ENCODE data around the gene IL17RB. TPM values are rescaled to one million over a fixed set of nuclear protein-coding genes. Genes with fewer than 3 reads are reported as not detected.

IL17RB gene
- total and polyA plus RNA-seq, 2 of the 8 experiments (the other 6 are each of a cell fraction or from before 2014, with no cell fraction given) = 7.0 to 24.6 TPM

- DNase-seq (ENCODE audit: low read depth in 1 of 2, low spot score in 2 of 2) (no peak), FAIRE-seq (no peak)
- no peaks in the 10 kb centered on the region for H3K9me3 ChIP-seq (ENCODE audit: insufficient read depth in 2 of 2, low read depth in 1 of 2, low read length in 1 of 2)
- H3K18ac ChIP-seq (ENCODE audit: extremely low read depth, low read length) = no peak overlapping the region
- POLR2A ChIA-PET (ENCODE audit: partially characterized antibody) = interaction anchor here (1.3 to 1.4 kb wide), 2 partner anchors 9 to 12 kb away, joined by 3 read pairs; no protein-coding TSS in a partner anchor
- no peak for TF ChIP-seq KDM4A (IDR thresholded peaks at IDR 0.05; ENCODE audit: low read depth, low read length, severe bottlenecking)
- no peak for TF ChIP-seq RBBP5 (IDR thresholded peaks at IDR 0.05; ENCODE audit: borderline replicate concordance, low read depth, low read length)
- TF ChIP-seq CHD2 (IDR thresholded peaks at IDR 0.05; ENCODE audit: low read length) = no peak
- no peak for TF ChIP-seq RAD21 (IDR thresholded peaks at IDR 0.05 in 1 of 2, conservative IDR thresholded peaks at IDR 0.05 in 1 of 2; ENCODE audit: low read depth in 2 of 2, low read length in 2 of 2)
- no peak for TF ChIP-seq CBX8 (IDR thresholded peaks at IDR 0.05; ENCODE audit: borderline replicate concordance, low read depth, low read length)
- no peak for TF ChIP-seq TBP (IDR thresholded peaks at IDR 0.05; ENCODE audit: low read depth, low read length)
- TF ChIP-seq CTCF (IDR thresholded peaks at IDR 0.05; ENCODE audit: control extremely low read depth in 1 of 3, insufficient read depth in 1 of 3, low read depth in 1 of 3, low read length in 3 of 3) = no peak
- no peak for TF ChIP-seq BACH1 (IDR thresholded peaks at IDR 0.05; ENCODE audit: low read length)
- no peak overlapping the region for H2BK120ac ChIP-seq (replicated peaks; ENCODE audit: low read depth, low read length)
- no peak overlapping the region for H2AK5ac ChIP-seq (ENCODE audit: low read depth, low read length)
- no peak overlapping the region for H2AFZ ChIP-seq (ENCODE audit: low read length)
- no peak overlapping the region for H3K27ac ChIP-seq (ENCODE audit: low read depth, low read length)
- H4K20me1 ChIP-seq (replicated peaks in 1 of 2; ENCODE audit: control insufficient read depth in 1 of 2, insufficient read depth in 2 of 2, low read length in 2 of 2) = peaks cover 0 to 4% of the 10 kb centered on the region in 2 experiments
- H4K91ac ChIP-seq (replicated peaks; ENCODE audit: insufficient read length, low read length) = no peak overlapping the region
- H2BK5ac ChIP-seq (ENCODE audit: low read depth, low read length) = no peak overlapping the region
- H3K79me1 ChIP-seq (ENCODE audit: low read depth, low read length) = 0 out of 2 replicates have a peak, but pooled peaks cover 2% of the 10 kb centered on the region
- H3K14ac ChIP-seq (ENCODE audit: insufficient read length) = no peak overlapping the region
- peaks cover 0 to 6% (median 0%) of the 10 kb centered on the region in 4 experiments; a peak in 4 of 8 replicates for H3K36me3 ChIP-seq (ENCODE audit: control insufficient read depth in 2 of 4, insufficient read depth in 4 of 4, low read length in 3 of 4)
- peaks cover 0 to 1% (median 0%) of the 10 kb centered on the region in 4 experiments; a peak in 1 of 7 replicates for H3K4me1 ChIP-seq (replicated peaks in 1 of 4; ENCODE audit: control insufficient read depth in 3 of 4, insufficient read depth in 4 of 4, low read length in 3 of 4)
- H4K5ac ChIP-seq (ENCODE audit: insufficient read length, low read depth, low read length) = no peak overlapping the region
- H3K4me2 ChIP-seq (ENCODE audit: insufficient read depth in 1 of 2, low read depth in 2 of 2, low read length in 2 of 2) = no peak overlapping the region
- H3K27me3 ChIP-seq (replicated peaks in 1 of 4; ENCODE audit: control insufficient read depth in 3 of 4, extremely low read depth in 1 of 4, insufficient read depth in 3 of 4, low read length in 3 of 4) = no peaks in the 10 kb centered on the region
- H3K23ac ChIP-seq (ENCODE audit: insufficient read length) = no peak overlapping the region
- 96% methylated on average over 9 of the region's 9 CpGs; no CpG with 5 or more reads in 1 of the 2 experiments for WGBS, 2 experiments (ENCODE audit: extremely low coverage in 1 of 2, insufficient coverage in 1 of 2, insufficient read length in 1 of 2, insufficient replicate concordance in 2 of 2, low coverage in 1 of 2, low lambda C conversion rate in 2 of 2, missing lambda C conversion rate in 1 of 2)
- H4K8ac ChIP-seq (ENCODE audit: extremely low read depth, insufficient read depth, low read length) = no peak overlapping the region; the same call in 1 of the 2 replicates
- H3K4me3 ChIP-seq (ENCODE audit: extremely low read depth in 1 of 4, insufficient read depth in 2 of 4, low read depth in 3 of 4, low read length in 4 of 4) = no peak overlapping the region
- H3K56ac ChIP-seq (replicated peaks; ENCODE audit: insufficient read length, low read depth, low read length) = no peak overlapping the region
- H3K23me2 ChIP-seq (ENCODE audit: low read depth, low read length) = no peaks in the 10 kb centered on the region
- CTCF ChIA-PET (ENCODE audit: partially characterized antibody) = interaction anchor here (3.7 kb wide), 1 partner anchor 8 kb away, joined by 23 read pairs; no protein-coding TSS in a partner anchor
- no peak overlapping the region for H2BK12ac ChIP-seq (ENCODE audit: low read depth, low read length)
- no peak overlapping the region for H2BK20ac ChIP-seq (ENCODE audit: low read length)
- H3K79me2 ChIP-seq (ENCODE audit: control insufficient read depth in 1 of 2, insufficient read depth in 2 of 2, low read length in 2 of 2) = 0 out of 4 replicates have a peak, but pooled peaks cover 0 to 3% of the 10 kb centered on the region in 2 experiments
- H3K9ac ChIP-seq (replicated peaks in 1 of 4; ENCODE audit: extremely low read depth in 1 of 4, low read depth in 3 of 4, low read length in 3 of 4) = no peak overlapping the region
- H3K4ac ChIP-seq (replicated peaks; ENCODE audit: insufficient read length, low read depth, low read length) = no peak overlapping the region
- H2BK15ac ChIP-seq (ENCODE audit: low read length) = no peak overlapping the region
These were observed 10.1 kb upstream of the IL17RB start for GRCh38 chr3:53836084-53836872.
